Tibial artery (tissue), 4 donors: Measurements from ENCODE around the gene TMEM63C.

ENCODE experiments used
- DNase-seq, 2 donors: peaks; one replicate each; pipeline ENCODE4 v3.0.0-alpha.2; 2019
- H3K27ac ChIP-seq, 2 donors: fragments of 200-600 bp; sonication (generic) in 1 of 2; 1 replicate in 1 of 2; 2 replicates in 1 of 2; pipeline ENCODE4 v1.5.1; 2018 to 2019; ENCODE audit warnings: mild to moderate bottlenecking in 1 of 2
- H3K27me3 ChIP-seq, 2 donors: fragments of 200-600 bp; sonication (generic) in 1 of 2; one replicate each; pipeline versions ENCODE4 v1.5.1 to v1.6.0; 2016 to 2019
- H3K36me3 ChIP-seq, 3 donors: fragments of 200-600 bp; sonication (generic) in 2 of 3; one replicate each; pipeline ENCODE4 v1.5.1; 2016 to 2019; ENCODE audit warnings: mild to moderate bottlenecking in 2 of 3
- H3K4me1 ChIP-seq, 4 donors: fragments of 200-600 bp; sonication (generic) in 2 of 4; 1 replicate in 3 of 4; 2 replicates in 1 of 4; pipeline ENCODE4 v1.5.1; 2016 to 2019
- H3K4me3 ChIP-seq, 2 donors: fragments of 200-600 bp; sonication (generic) in 1 of 2; 1 replicate in 1 of 2; 2 replicates in 1 of 2; pipeline ENCODE4 v1.5.1; 2018 to 2019; ENCODE audit warnings: mild to moderate bottlenecking in 2 of 2
- H3K9me3 ChIP-seq, 3 donors: fragments of 200-600 bp; sonication (generic) in 1 of 3; one replicate each; pipeline ENCODE4 v1.5.1; 2016 to 2019
- CTCF ChIP-seq, 2 experiments: fragments of 200-600 bp in 1 of 2; fragments of 450-650 bp in 1 of 2; IDR thresholded peaks; one replicate each; pipeline ENCODE4 v1.5.1; 2017 to 2019; ENCODE audit warnings: antibody characterized with exemption in 2 of 2, mild to moderate bottlenecking in 1 of 2, moderate library complexity in 1 of 2
- intact Hi-C: fragments of 100-400 bp; cut with DNase I; formaldehyde crosslinking; loops from one replicate; pipeline ENCODE4 v1.15.0; 2023; ENCODE audit warnings: low total_unique reads

The TMEM63C gene

GRCh38 chr14:77200406-77200985, 18.9 kb downstream of the TMEM63C start:
- H3K4me1 ChIP-seq = no peaks in the 10 kb centered on the region
- H3K4me3 ChIP-seq = no peak overlapping the region
- intact Hi-C loops = no loop called here
- peaks cover 0 to 52% of the 10 kb centered on the region in 2 donors for H3K27me3 ChIP-seq
- no peak for TF ChIP-seq CTCF (IDR thresholded peaks at IDR 0.05)
- DNase-seq = no peak
- no peak overlapping the region for H3K27ac ChIP-seq
- no peaks in the 10 kb centered on the region for H3K9me3 ChIP-seq
- H3K36me3 ChIP-seq = no peaks in the 10 kb centered on the region

DNA sequence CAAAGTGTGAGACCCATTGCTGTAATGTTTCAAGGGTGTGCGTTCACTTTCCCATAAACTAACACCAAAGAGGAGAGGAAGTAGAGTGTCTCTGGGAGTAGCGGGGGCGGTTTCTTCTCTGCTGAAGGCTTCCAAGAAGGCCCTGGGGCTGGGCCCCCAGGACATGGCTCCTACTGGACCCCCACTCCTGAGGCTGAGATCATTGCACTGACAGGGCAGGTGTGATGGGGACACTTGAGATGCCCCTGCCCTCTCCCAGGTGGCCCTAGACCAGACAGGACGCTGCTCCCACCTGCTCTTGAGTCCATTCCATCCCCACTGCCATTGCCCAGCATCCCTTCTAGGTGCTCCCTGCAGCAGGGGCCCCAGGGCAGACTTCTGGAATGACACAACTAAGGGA, 20.1 kb downstream of the TMEM63C start:
- DNase-seq = no peak
- intact Hi-C loops = no loop called here
- H3K27ac ChIP-seq = no peak overlapping the region

GRCh38 chr14:77203611-77204458, 22.2 kb downstream of the TMEM63C start:
- Histone ChIP-seq H3K36me3 (no peaks in the 10 kb centered on the region), H3K4me3 (no peak overlapping the region), H3K27ac (no peak overlapping the region), H3K4me1 (no peaks in the 10 kb centered on the region), H3K27me3 (peaks cover 0 to 49% of the 10 kb centered on the region in 2 donors), H3K9me3 (no peaks in the 10 kb centered on the region)
- DNase-seq = no peak
- TF ChIP-seq CTCF (IDR thresholded peaks at IDR 0.05) = no peak
- intact Hi-C loops = no loop called here

More for the DNA sequence above, 20.1 kb downstream of the TMEM63C start:
- H3K27me3 ChIP-seq = peaks cover 0 to 51% of the 10 kb centered on the region in 2 donors
- no peaks in the 10 kb centered on the region for H3K4me1 ChIP-seq
- no peak overlapping the region for H3K4me3 ChIP-seq
- H3K36me3 ChIP-seq = no peaks in the 10 kb centered on the region
- TF ChIP-seq CTCF (IDR thresholded peaks at IDR 0.05) = no peak
- no peaks in the 10 kb centered on the region for H3K9me3 ChIP-seq

DNA sequence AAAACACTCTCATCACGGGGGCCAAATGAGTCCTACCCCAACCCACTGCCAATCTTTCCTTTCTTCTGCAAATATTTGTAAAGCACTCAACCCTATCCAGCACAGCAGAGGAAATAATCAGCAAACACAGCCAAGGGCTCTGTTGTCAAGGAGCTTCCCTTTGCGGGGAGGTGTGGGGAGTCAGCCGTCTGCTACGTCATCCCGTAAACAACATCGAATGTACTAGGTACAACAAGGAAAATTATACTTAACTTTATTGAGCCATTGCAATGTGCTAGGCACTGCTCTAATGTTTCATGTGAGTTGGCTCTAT, 22.8 kb downstream of the TMEM63C start:
- DNase-seq = no peak
- H3K9me3 ChIP-seq = no peaks in the 10 kb centered on the region
- H3K36me3 ChIP-seq = no peaks in the 10 kb centered on the region
- intact Hi-C loops = no loop called here
- H3K4me1 ChIP-seq = no peaks in the 10 kb centered on the region
- no peak overlapping the region for H3K27ac ChIP-seq
- TF ChIP-seq CTCF (IDR thresholded peaks at IDR 0.05) = no peak
- peaks cover 0 to 48% of the 10 kb centered on the region in 2 donors for H3K27me3 ChIP-seq
- no peak overlapping the region for H3K4me3 ChIP-seq

GRCh38 chr14:77204907-77205306, 23.3 kb downstream of the TMEM63C start:
- no peak for DNase-seq
- Histone ChIP-seq H3K9me3 (no peaks in the 10 kb centered on the region), H3K27me3 (peaks cover 0 to 43% of the 10 kb centered on the region in 2 donors), H3K4me3 (no peak overlapping the region), H3K4me1 (no peaks in the 10 kb centered on the region), H3K27ac (no peak overlapping the region), H3K36me3 (no peaks in the 10 kb centered on the region)
- intact Hi-C loops = no loop called here
- TF ChIP-seq CTCF (IDR thresholded peaks at IDR 0.05) = no peak
